K562 (cell line): ENCODE measurements around the gene GAL3ST3. TPM values are rescaled to one million over a fixed set of nuclear protein-coding genes. Genes with fewer than 3 reads are reported as not detected.

ENCODE experiments used
- ATAC-seq: fragments of 200-7000 bp; cut with Tn5 transposase; 3 replicates; pipeline ENCODE4 v1.9.1; 2020; ENCODE audit warnings: moderate library complexity
- BruUV-seq: library from RNA; stranded (reverse); fragments of 400-500 nt; replicated peaks from 2 replicates; lab custom pipeline; 2021; lab: Mats Ljungman, UMichigan
- CTCF ChIA-PET: fragments of 300-600 bp; formaldehyde crosslinking; extraction: SDS; loops from one replicate; lab custom pipeline; 2021; ENCODE audit warnings: low intra/inter-chr PET ratio; lab: Yijun Ruan, JAX
- POLR2A ChIA-PET: fragments of 300-600, 350-650 bp; sonication (Branson Sonifier 250); formaldehyde crosslinking; extraction: SDS; loops from one replicate; lab custom pipeline; 2021; ENCODE audit warnings: antibody characterized with exemption, inconsistent platforms; lab: Yijun Ruan, JAX
- DNase-seq, 4 experiments: peaks; one replicate each; pipeline versions ENCODE4 v3.0.0 to v3.0.0-alpha.2; 2011 to 2018; ENCODE audit warnings: low spot score in 3 of 4, mixed read lengths in 3 of 4; ENCODE audit errors: extremely low read depth in 1 of 4
- FAIRE-seq: peaks from 2 replicates; lab custom pipeline; 2011; peaks lifted over from hg19 to GRCh38; lab: Jason Lieb, UNC
- H2AFZ ChIP-seq: 2 replicates; pipeline ENCODE4 v1.6.0; 2011; ENCODE audit warnings: low read depth, low read length, control low read depth, inconsistent platforms
- H3K27ac ChIP-seq: fragments of 200-600 bp; 3 replicates; pipeline ENCODE4 v1.8.0; 2011; ENCODE audit warnings: low read depth, mild to moderate bottlenecking, control low read depth, inconsistent platforms, low read length, moderate library complexity, mixed read lengths; ENCODE audit errors: extremely low read depth
- H3K27me3 ChIP-seq, 2 experiments: fragments of 300-600 bp in 1 of 2; 2 replicates in 1 of 2; 3 replicates in 1 of 2; pipeline versions ENCODE4 v1.6.0 to v1.8.0; 2011; ENCODE audit warnings: inconsistent platforms in 2 of 2, low read length in 2 of 2, mild to moderate bottlenecking in 1 of 2, mixed read lengths in 1 of 2, moderate library complexity in 1 of 2; ENCODE audit not compliant: control insufficient read depth in 2 of 2, insufficient read depth in 2 of 2
- H3K36me3 ChIP-seq: fragments of 300-600 bp; 3 replicates; pipeline ENCODE4 v1.8.0; 2011; ENCODE audit warnings: mild to moderate bottlenecking, low read length, inconsistent platforms; ENCODE audit not compliant: control insufficient read depth, insufficient read depth
- H3K4me1 ChIP-seq, 2 experiments: fragments of 200-600 bp in 1 of 2; replicated peaks in 1 of 2; 2 replicates in 1 of 2; 3 replicates in 1 of 2; pipeline versions ENCODE4 v1.5.1 to v1.8.0; 2011; ENCODE audit warnings: inconsistent platforms in 2 of 2, low read length in 2 of 2, mild to moderate bottlenecking in 1 of 2, mixed read lengths in 1 of 2, moderate library complexity in 1 of 2; ENCODE audit not compliant: control insufficient read depth in 2 of 2, insufficient read depth in 2 of 2
- H3K4me2 ChIP-seq: 2 replicates; pipeline ENCODE4 v1.6.1; 2011; ENCODE audit warnings: low read length, control low read depth, inconsistent platforms, mixed read lengths; ENCODE audit not compliant: insufficient read depth
- H3K4me3 ChIP-seq: fragments of 200-600 bp; sonication (generic), shearing (Covaris generic); 2 replicates; pipeline ENCODE4 v1.5.1; 2016; ENCODE audit warnings: control low read depth, inconsistent platforms
- H3K79me2 ChIP-seq: fragments of 200-600 bp; 3 replicates; pipeline ENCODE4 v1.8.0; 2011; ENCODE audit warnings: low read length, inconsistent platforms; ENCODE audit not compliant: control insufficient read depth, insufficient read depth
- H3K9ac ChIP-seq, 2 experiments: 2 replicates each; pipeline versions ENCODE4 v1.6.0 to v1.6.1; 2011; ENCODE audit warnings: low read depth in 2 of 2, low read length in 2 of 2, control low read depth in 1 of 2, inconsistent platforms in 1 of 2, mild to moderate bottlenecking in 1 of 2, mixed read lengths in 1 of 2; ENCODE audit not compliant: insufficient read depth in 1 of 2
- H3K9me1 ChIP-seq: one replicate; pipeline ENCODE4 v1.6.0; 2011; ENCODE audit warnings: inconsistent platforms, mild to moderate bottlenecking, low read length, moderate library complexity; ENCODE audit not compliant: control insufficient read depth, insufficient read depth
- H3K9me3 ChIP-seq: replicated peaks from 2 replicates; pipeline ENCODE4 v1.5.1; 2011; ENCODE audit warnings: low read depth, low read length, inconsistent platforms; ENCODE audit not compliant: control insufficient read depth, insufficient read depth
- H4K20me1 ChIP-seq: replicated peaks from 2 replicates; pipeline ENCODE4 v1.6.1; 2011; ENCODE audit warnings: low read length, inconsistent platforms, mixed read lengths; ENCODE audit not compliant: control insufficient read depth, insufficient read depth
- FOXP1 ChIP-seq: sonication (generic); formaldehyde crosslinking; IDR thresholded peaks from 2 replicates; pipeline ENCODE4 v1.8.0; 2022; ENCODE audit warnings: mild to moderate bottlenecking, missing genetic modification reagents
- HLTF ChIP-seq: fragments of 450-650 bp; IDR thresholded peaks from 2 replicates; pipeline ENCODE4 v1.6.1; 2016
- PYGO2 ChIP-seq: fragments of 450-650 bp; IDR thresholded peaks from 2 replicates; pipeline ENCODE4 v1.6.1; 2016; ENCODE audit warnings: mild to moderate bottlenecking, missing genetic modification characterization, moderate library complexity, missing compliant biosample characterization
- RBM17 ChIP-seq: fragments of 200-400 bp; formaldehyde crosslinking; IDR thresholded peaks from 2 replicates; pipeline ENCODE4 v1.6.1; 2017; ENCODE audit warnings: low read depth, mild to moderate bottlenecking, low read length, borderline replicate concordance
- RUNX1 ChIP-seq: sonication (generic); IDR thresholded peaks from 2 replicates; pipeline ENCODE4 v1.6.1; 2016; ENCODE audit warnings: antibody characterized with exemption, low read depth
- SAFB2 ChIP-seq: fragments of 200-400 bp; formaldehyde crosslinking; IDR thresholded peaks from 2 replicates; pipeline ENCODE4 v1.6.1; 2018; ENCODE audit warnings: borderline replicate concordance, low read length, low read depth, moderate library complexity; ENCODE audit not compliant: severe bottlenecking
- XRCC4 ChIP-seq: IDR thresholded peaks from one replicate; pipeline ENCODE4 v1.6.1; 2011; ENCODE audit not compliant: insufficient read depth, insufficient read length; ENCODE audit errors: extremely low read depth
- ZBTB12 ChIP-seq: fragments of 250-450 bp; sonication (Bioruptor Pico); IDR thresholded peaks from 2 replicates; pipeline ENCODE4 v1.4.0; 2020
- ZNF830 ChIP-seq: fragments of 250-450 bp; sonication (Bioruptor Pico); IDR thresholded peaks from 2 replicates; pipeline ENCODE4 v1.5.0; 2021; ENCODE audit warnings: mild to moderate bottlenecking
- WGBS: fragments of 100-300 bp; shearing (Covaris generic); methylation state at CpG from one replicate; pipeline ENCODE4 v1.1.6; 2016; ENCODE audit warnings: low coverage, mixed read lengths; ENCODE audit not compliant: insufficient coverage; ENCODE audit errors: missing lambda C conversion rate; 5-methylcytosine and 5-hydroxymethylcytosine counted together
- in situ Hi-C: fragments of 300-500 bp; cut with MboI; formaldehyde crosslinking; loops from 4 replicates; pipeline ENCODE4 v1.15.0; 2018; ENCODE audit warnings: inconsistent platforms, mixed read lengths
- intact Hi-C: fragments of 100-400 bp; cut with micrococcal nuclease; formaldehyde crosslinking; loops from 2 replicates; pipeline ENCODE4 v1.14.2; 2022
- polyA plus RNA-seq, 8 experiments: library from polyadenylated mRNA; depleted of rRNA in 4 of 8; stranded (reverse) in 5 of 8; unstranded in 3 of 8; fragments of >200 nt; fragmentation: Nextera tagmentation in 2 of 8; fragmentation: Illumina TruSeq in 1 of 8; extraction: Ambion mirVana in 2 of 8; extraction: Trizol in 1 of 8; gene quantifications; 2 replicates each; pipeline versions ENCODE4 v1.2.1 to v1.2.3, GENCODE V29; 2011 to 2014; ENCODE audit warnings: inconsistent platforms in 1 of 8, missing spikeins in 1 of 8
- total RNA-seq, 7 experiments: library from RNA; depleted of rRNA in 6 of 7; stranded (reverse); fragments of >200 nt in 6 of 7; fragmentation: Illumina TruSeq in 2 of 7; extraction: Trizol in 2 of 7; gene quantifications; 2 replicates each; pipeline versions ENCODE4 v1.2.1 to v1.2.3, GENCODE V29; 2011 to 2021; ENCODE audit warnings: low replicate concordance in 1 of 7
- TF ChIP-seq, protein P1 (sequence below), 3 experiments: fragments of 200-800 bp in 1 of 3; fragments of 250-450 bp in 1 of 3; fragments of 450-650 bp in 1 of 3; sonication (Bioruptor Pico) in 1 of 3; sonication (Bioruptor generic) in 1 of 3; formaldehyde crosslinking in 1 of 3; IDR thresholded peaks; 2 replicates each; pipeline versions ENCODE4 v1.6.1 to v1.8.0; 2016 to 2022; ENCODE audit warnings: mild to moderate bottlenecking in 2 of 3, missing genetic modification characterization in 2 of 3, missing compliant biosample characterization in 1 of 3, moderate library complexity in 1 of 3

Gene GAL3ST3
- total and polyA plus RNA-seq, 9 of the 15 experiments (the other 6 are each of a cell fraction or from before 2014, with no cell fraction given) = not detected

- TF ChIP-seq, protein P1, sequence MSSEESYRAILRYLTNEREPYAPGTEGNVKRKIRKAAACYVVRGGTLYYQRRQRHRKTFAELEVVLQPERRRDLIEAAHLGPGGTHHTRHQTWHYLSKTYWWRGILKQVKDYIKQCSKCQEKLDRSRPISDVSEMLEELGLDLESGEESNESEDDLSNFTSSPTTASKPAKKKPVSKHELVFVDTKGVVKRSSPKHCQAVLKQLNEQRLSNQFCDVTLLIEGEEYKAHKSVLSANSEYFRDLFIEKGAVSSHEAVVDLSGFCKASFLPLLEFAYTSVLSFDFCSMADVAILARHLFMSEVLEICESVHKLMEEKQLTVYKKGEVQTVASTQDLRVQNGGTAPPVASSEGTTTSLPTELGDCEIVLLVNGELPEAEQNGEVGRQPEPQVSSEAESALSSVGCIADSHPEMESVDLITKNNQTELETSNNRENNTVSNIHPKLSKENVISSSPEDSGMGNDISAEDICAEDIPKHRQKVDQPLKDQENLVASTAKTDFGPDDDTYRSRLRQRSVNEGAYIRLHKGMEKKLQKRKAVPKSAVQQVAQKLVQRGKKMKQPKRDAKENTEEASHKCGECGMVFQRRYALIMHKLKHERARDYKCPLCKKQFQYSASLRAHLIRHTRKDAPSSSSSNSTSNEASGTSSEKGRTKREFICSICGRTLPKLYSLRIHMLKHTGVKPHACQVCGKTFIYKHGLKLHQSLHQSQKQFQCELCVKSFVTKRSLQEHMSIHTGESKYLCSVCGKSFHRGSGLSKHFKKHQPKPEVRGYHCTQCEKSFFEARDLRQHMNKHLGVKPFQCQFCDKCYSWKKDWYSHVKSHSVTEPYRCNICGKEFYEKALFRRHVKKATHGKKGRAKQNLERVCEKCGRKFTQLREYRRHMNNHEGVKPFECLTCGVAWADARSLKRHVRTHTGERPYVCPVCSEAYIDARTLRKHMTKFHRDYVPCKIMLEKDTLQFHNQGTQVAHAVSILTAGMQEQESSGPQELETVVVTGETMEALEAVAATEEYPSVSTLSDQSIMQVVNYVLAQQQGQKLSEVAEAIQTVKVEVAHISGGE (CRISPR knock-in tag; IDR thresholded peaks at IDR 0.05) = no peak
Observed at GRCh38 chr11:66061268-66061667, 12.3 kb upstream of the GAL3ST3 start (continued).

- Histone ChIP-seq H3K36me3 (peaks cover 97% of the 10 kb centered on the region), H3K9ac (no peak overlapping the region), H4K20me1 (no peaks in the 10 kb centered on the region; the same call in 1 of the 2 replicates), H2AFZ (no peak overlapping the region), H3K27me3 (no peaks in the 10 kb centered on the region), H3K4me3 (no peak overlapping the region), H3K4me2 (no peak overlapping the region), H3K9me1 (no peaks in the 10 kb centered on the region), H3K9me3 (no peaks in the 10 kb centered on the region), H3K79me2 (no peaks in the 10 kb centered on the region), H3K4me1 (peaks cover 0 to 2% of the 10 kb centered on the region in 2 experiments; a peak in 1 of 5 replicates), H3K27ac (no peak overlapping the region)
- 84% methylated on average over 8 of the region's 8 CpGs for WGBS
- intact Hi-C loops (no loop called here), in situ Hi-C loops (no loop called here)
- FAIRE-seq = no peak
- ChIA-PET POLR2A (interaction anchor here (0.6 to 3.6 kb wide), 8 partner anchors 8 to 562 kb away, joined by 3 to 47 read pairs (median 3); partner anchors contain the start of genes PACS1 and SF3B2), CTCF (no interaction called here)
- no peak for ATAC-seq
- DNase-seq = no peak
- no TSS peak for BruUV-seq
- TF ChIP-seq RUNX1 (no peak), FOXP1 (CRISPR knock-in tag) (no peak), ZBTB12 (CRISPR knock-in tag) (no peak), XRCC4 (no peak), RBM17 (no peak), HLTF (no peak), PYGO2 (tag) (no peak), ZNF830 (CRISPR knock-in tag) (no peak), SAFB2 (no peak)
Observed at GRCh38 chr11:66059966-66060680, 11.2 kb upstream of the GAL3ST3 start.
